SK-N-SH (cell line): ENCODE data around the gene OR5A2. TPM values are rescaled to one million over a fixed set of nuclear protein-coding genes. Genes with fewer than 3 reads are reported as not detected.

ENCODE experiments used
- CTCF ChIA-PET: fragments of 300-600, 350-600 bp; formaldehyde crosslinking; extraction: SDS; loops from one replicate; lab custom pipeline; 2021; lab: Yijun Ruan, JAX
- POLR2A ChIA-PET: fragments of 350-600 bp; sonication (Branson Sonifier 250); formaldehyde crosslinking; extraction: SDS; loops from one replicate; lab custom pipeline; 2020; ENCODE audit warnings: antibody characterized with exemption, inconsistent platforms; lab: Yijun Ruan, JAX
- DNase-seq: peaks from one replicate; pipeline ENCODE4 v3.0.0; 2012
- H2AFZ ChIP-seq: fragments of 200-600 bp; sonication (generic); 2 replicates; pipeline ENCODE4 v1.8.1; 2016; ENCODE audit warnings: antibody characterized with exemption, mild to moderate bottlenecking, low read depth
- H3F3A ChIP-seq: fragments of 200-600 bp; sonication (generic); replicated peaks from 2 replicates; pipeline ENCODE3; 2016; ENCODE audit warnings: antibody characterized with exemption, mild to moderate bottlenecking; ENCODE audit not compliant: insufficient read depth
- H3K27ac ChIP-seq, 2 experiments: fragments of 200-500 bp in 1 of 2; fragments of 200-600 bp in 1 of 2; sonication (Bioruptor generic) in 1 of 2; sonication (generic), shearing (Covaris generic) in 1 of 2; 2 replicates each; pipeline versions ENCODE4 v1.5.1 to v1.6.1; 2014 to 2016; ENCODE audit warnings: low read depth in 2 of 2, inconsistent platforms in 1 of 2, low read length in 1 of 2, mild to moderate bottlenecking in 1 of 2, mixed read lengths in 1 of 2
- H3K27me3 ChIP-seq: fragments of 200-600 bp; sonication (generic), shearing (Covaris generic); 2 replicates; pipeline ENCODE4 v1.6.1; 2016; ENCODE audit warnings: mixed run types; ENCODE audit not compliant: insufficient read depth
- H3K36me3 ChIP-seq, 2 experiments: fragments of 200-500 bp in 1 of 2; fragments of 200-600 bp in 1 of 2; sonication (Bioruptor generic) in 1 of 2; sonication (generic) in 1 of 2; replicated peaks in 1 of 2; 2 replicates each; pipeline versions ENCODE3 to v1.5.1; 2014 to 2016; ENCODE audit warnings: low read length in 1 of 2, mild to moderate bottlenecking in 1 of 2; ENCODE audit not compliant: insufficient read depth in 2 of 2, control insufficient read depth in 1 of 2
- H3K4me1 ChIP-seq, 2 experiments: fragments of 200-500 bp in 1 of 2; fragments of 200-600 bp in 1 of 2; sonication (Bioruptor generic) in 1 of 2; sonication (generic), shearing (Covaris generic) in 1 of 2; 2 replicates each; pipeline versions ENCODE4 v1.5.1 to v1.6.1; 2014 to 2016; ENCODE audit warnings: low read depth in 1 of 2, low read length in 1 of 2, mixed run types in 1 of 2; ENCODE audit not compliant: insufficient read depth in 2 of 2, control insufficient read depth in 1 of 2
- H3K4me2 ChIP-seq: fragments of 200-600 bp; sonication (generic), shearing (Covaris generic); 2 replicates; pipeline ENCODE4 v1.6.1; 2017; ENCODE audit warnings: mixed run types
- H3K4me3 ChIP-seq, 2 experiments: fragments of 200-500 bp in 1 of 2; fragments of 200-600 bp in 1 of 2; sonication (Bioruptor generic) in 1 of 2; sonication (generic), shearing (Covaris generic) in 1 of 2; 2 replicates each; pipeline versions ENCODE4 v1.5.1 to v1.8.1; 2014 to 2016; ENCODE audit warnings: low read depth in 2 of 2, inconsistent platforms in 1 of 2, low read length in 1 of 2, mild to moderate bottlenecking in 1 of 2, mixed read lengths in 1 of 2, moderate library complexity in 1 of 2
- H3K79me2 ChIP-seq: fragments of 200-600 bp; sonication (generic); 2 replicates; pipeline ENCODE4 v1.8.1; 2017; ENCODE audit warnings: mild to moderate bottlenecking; ENCODE audit not compliant: insufficient read depth
- H3K9ac ChIP-seq: fragments of 200-600 bp; sonication (generic); 2 replicates; pipeline ENCODE4 v1.6.1; 2017; ENCODE audit warnings: mixed run types
- H3K9me2 ChIP-seq: fragments of 200-600 bp; sonication (generic); 2 replicates; pipeline ENCODE4 v1.6.1; 2017; ENCODE audit warnings: mixed run types
- H3K9me3 ChIP-seq: fragments of 200-600 bp; sonication (generic); 2 replicates; pipeline ENCODE4 v1.6.1; 2017; ENCODE audit warnings: mixed run types, mild to moderate bottlenecking, moderate library complexity
- H4K20me1 ChIP-seq: fragments of 200-600 bp; sonication (generic); 2 replicates; pipeline ENCODE4 v1.6.1; 2017; ENCODE audit warnings: mild to moderate bottlenecking, mixed run types; ENCODE audit not compliant: insufficient read depth
- CHD2 ChIP-seq: fragments of 150-350 bp; IDR thresholded peaks from 2 replicates; pipeline ENCODE4 v1.6.1; 2018; ENCODE audit warnings: low read length; ENCODE audit not compliant: partially characterized antibody
- EP300 ChIP-seq, 2 experiments: IDR thresholded peaks; 2 replicates each; pipeline versions ENCODE4 v1.4.0 to v1.6.1; 2012; ENCODE audit warnings: borderline replicate concordance in 1 of 2, low read depth in 1 of 2, low read length in 1 of 2
- FOSL2 ChIP-seq: IDR thresholded peaks from 2 replicates; pipeline ENCODE4 v1.4.0; 2012; ENCODE audit warnings: low read depth, mild to moderate bottlenecking, moderate library complexity, borderline replicate concordance
- FOXM1 ChIP-seq: IDR thresholded peaks from 2 replicates; pipeline ENCODE4 v1.4.0; 2012; ENCODE audit warnings: low read depth, mild to moderate bottlenecking
- GABPA ChIP-seq: IDR thresholded peaks from 2 replicates; pipeline ENCODE4 v1.4.0; 2012; ENCODE audit warnings: low read depth, mild to moderate bottlenecking
- GATA2 ChIP-seq: sonication (generic); formaldehyde crosslinking; IDR thresholded peaks from 2 replicates; pipeline ENCODE4 v1.5.0; 2020; ENCODE audit warnings: mild to moderate bottlenecking, missing genetic modification reagents
- JUND ChIP-seq: IDR thresholded peaks from 2 replicates; pipeline ENCODE4 v1.4.0; 2012
- MAX ChIP-seq: IDR thresholded peaks from 2 replicates; pipeline ENCODE4 v1.4.0; 2012; ENCODE audit warnings: low read depth
- MXI1 ChIP-seq: IDR thresholded peaks from 2 replicates; pipeline ENCODE4 v1.6.1; 2012; ENCODE audit warnings: mild to moderate bottlenecking, low read depth, low read length, improper control_type of control experiment
- NFIC ChIP-seq: IDR thresholded peaks from 2 replicates; pipeline ENCODE4 v1.4.0; 2012; ENCODE audit warnings: borderline replicate concordance
- PBX3 ChIP-seq: IDR thresholded peaks from 2 replicates; pipeline ENCODE4; 2012
- RAD21 ChIP-seq: IDR thresholded peaks from 2 replicates; pipeline ENCODE4 v1.6.1; 2012; ENCODE audit warnings: mild to moderate bottlenecking, low read length
- SMC3 ChIP-seq: IDR thresholded peaks from 2 replicates; pipeline ENCODE4 v1.6.1; 2012; ENCODE audit warnings: low read depth, low read length, improper control_type of control experiment
- TAF1 ChIP-seq: IDR thresholded peaks from 2 replicates; pipeline ENCODE4 v1.6.1; 2012; ENCODE audit warnings: low read depth, mild to moderate bottlenecking, low read length, moderate library complexity, borderline replicate concordance
- TCF12 ChIP-seq: IDR thresholded peaks from 2 replicates; pipeline ENCODE4 v1.4.0; 2012
- TEAD4 ChIP-seq: IDR thresholded peaks from 2 replicates; pipeline ENCODE4 v1.4.0; 2012; ENCODE audit warnings: mild to moderate bottlenecking, borderline replicate concordance; ENCODE audit not compliant: insufficient read depth
- USF1 ChIP-seq: IDR thresholded peaks from 2 replicates; pipeline ENCODE4 v1.4.0; 2012; ENCODE audit warnings: low read depth, borderline replicate concordance
- ZBTB33 ChIP-seq: IDR thresholded peaks from 2 replicates; pipeline ENCODE4 v1.4.0; 2012; ENCODE audit warnings: low read depth, borderline replicate concordance
- WGBS: methylation state at CpG from one replicate; pipeline ENCODE4 v1.1.6; 2017; ENCODE audit warnings: low lambda C conversion rate; 5-methylcytosine and 5-hydroxymethylcytosine counted together
- polyA plus RNA-seq, 3 experiments: library from polyadenylated mRNA; depleted of rRNA; stranded (reverse); fragments of >200 nt; gene quantifications; 2 replicates each; pipeline ENCODE4 v1.2.3, GENCODE V29; 2012

The OR5A2 gene
- polyA plus RNA-seq, 1 of the 3 experiments (the other 2 are of a cell fraction): not detected

- CTCF ChIA-PET: no interaction called here
- POLR2A ChIA-PET: no interaction called here
- Histone ChIP-seq H3K9me3 (no peaks in the 10 kb centered on the region), H3K9ac (no peak within 1 kb of the TSS), H3F3A (no peaks in the 10 kb centered on the region), H3K4me3 (no peak within 1 kb of the TSS), H3K36me3 (no peaks in the 10 kb centered on the region), H3K27ac (no peak within 1 kb of the TSS), H3K79me2 (no peaks in the 10 kb centered on the region), H3K9me2 (no peaks in the 10 kb centered on the region), H4K20me1 (no peaks in the 10 kb centered on the region), H3K4me1 (no peaks in the 10 kb centered on the region), H3K4me2 (no peak within 1 kb of the TSS), H3K27me3 (no peaks in the 10 kb centered on the region), H2AFZ (no peak within 1 kb of the TSS)
- TF ChIP-seq JUND: no peak
- TF ChIP-seq USF1: no peak
- no peak for TF ChIP-seq FOSL2
- no peak for TF ChIP-seq FOXM1
- TF ChIP-seq EP300 (IDR thresholded peaks at IDR 0.05; ENCODE audit: borderline replicate concordance in 1 of 2, low read depth in 1 of 2, low read length in 1 of 2): no peak
- no peak for TF ChIP-seq MXI1
- no peak for DNase-seq
These were observed 46.8 kb upstream of the OR5A2 start, which contains the start of gene OR4D10 for GRCh38 chr11:59473015-59473414. Gene OR4D10 (plus strand): TSS chr11:59473315. CDS start chr11:59477430, 4,115 bp downstream.

- no peaks in the 10 kb centered on the region for H3K79me2 ChIP-seq
- no peak overlapping the region for H3K4me3 ChIP-seq
- no peaks in the 10 kb centered on the region for H3F3A ChIP-seq
- no peaks in the 10 kb centered on the region for H3K9me3 ChIP-seq
- H3K36me3 ChIP-seq: no peaks in the 10 kb centered on the region
- no peaks in the 10 kb centered on the region for H3K9me2 ChIP-seq
- no peak for TF ChIP-seq PBX3
- TF ChIP-seq MAX: no peak
- TF ChIP-seq CHD2: no peak
- TF ChIP-seq FOXM1: no peak
- no peaks in the 10 kb centered on the region for H3K4me1 ChIP-seq
- WGBS: 4% methylated on average over 5 of the region's 5 CpGs
- CTCF ChIA-PET: no interaction called here
- no peak overlapping the region for H3K4me2 ChIP-seq
- no peak overlapping the region for H3K27ac ChIP-seq
- no peak for DNase-seq
- H4K20me1 ChIP-seq: no peaks in the 10 kb centered on the region
- H3K27me3 ChIP-seq: peaks cover 6% of the 10 kb centered on the region; the same call in 1 of the 2 replicates
- no peak overlapping the region for H2AFZ ChIP-seq
- POLR2A ChIA-PET: no interaction called here
- H3K9ac ChIP-seq: no peak overlapping the region
These were observed 37.0 kb upstream of the OR5A2 start for GRCh38 chr11:59463190-59463641.

- Histone ChIP-seq H3K27ac (no peak overlapping the region), H4K20me1 (no peaks in the 10 kb centered on the region), H3K4me1 (no peaks in the 10 kb centered on the region), H3F3A (no peaks in the 10 kb centered on the region), H3K4me3 (no peak overlapping the region), H3K4me2 (no peak overlapping the region), H2AFZ (no peak overlapping the region), H3K9me2 (no peaks in the 10 kb centered on the region), H3K9me3 (no peaks in the 10 kb centered on the region), H3K27me3 (peaks cover 6% of the 10 kb centered on the region; the same call in 1 of the 2 replicates), H3K36me3 (no peaks in the 10 kb centered on the region), H3K9ac (no peak overlapping the region), H3K79me2 (no peaks in the 10 kb centered on the region)
- no peak for DNase-seq
- WGBS: 0% methylated on average over 3 of the region's 3 CpGs
- ChIA-PET POLR2A (no interaction called here), CTCF (interaction anchor here (0.6 kb wide), 1 partner anchor 78 kb away, joined by 3 read pairs; no protein-coding TSS in a partner anchor)
- TF ChIP-seq CHD2 (no peak), TEAD4 (no peak), GATA2 (no peak), GABPA (no peak), RAD21 (no peak), TAF1 (no peak), NFIC (no peak), SMC3 (no peak), MAX (no peak), TCF12 (no peak), FOXM1 (no peak), ZBTB33 (no peak)
These were observed 33.7 kb upstream of the OR5A2 start for GRCh38 chr11:59459916-59460315.
